Thoracic aorta (tissue), 2 donors: ENCODE data around the gene HBS1L. TPM values are rescaled to one million over a fixed set of nuclear protein-coding genes. Genes with fewer than 3 reads are reported as not detected.

ENCODE experiments used
- ATAC-seq: fragments of 150-250 bp; one replicate; pipeline ENCODE4 v1.8.0; 2017; ENCODE audit warnings: low read depth; ENCODE audit not compliant: insufficient number of reproducible peaks, low FRiP score
- DNase-seq: peaks from one replicate; pipeline ENCODE4 v3.0.0-alpha.2; 2020; ENCODE audit warnings: low spot score
- H3K27ac ChIP-seq, 2 donors: fragments of 200-600 bp; sonication (generic); 1 replicate in 1 of 2; 2 replicates in 1 of 2; pipeline ENCODE4 v1.5.1; 2016; ENCODE audit warnings: mild to moderate bottlenecking in 2 of 2, moderate library complexity in 2 of 2
- H3K27me3 ChIP-seq: fragments of 200-600 bp; sonication (generic); replicated peaks from 2 replicates; pipeline ENCODE4 v1.6.0; 2016; ENCODE audit warnings: mild to moderate bottlenecking; ENCODE audit not compliant: insufficient read depth
- H3K36me3 ChIP-seq: fragments of 200-600 bp; sonication (generic); one replicate; pipeline ENCODE4 v1.5.1; 2016
- H3K4me1 ChIP-seq, 2 donors: fragments of 200-600 bp; sonication (generic); 1 replicate in 1 of 2; 2 replicates in 1 of 2; pipeline versions ENCODE4 v1.5.1 to v1.6.0; 2016; ENCODE audit warnings: low read depth in 2 of 2, mild to moderate bottlenecking in 1 of 2; ENCODE audit not compliant: control insufficient read depth in 1 of 2
- H3K4me3 ChIP-seq: fragments of 200-600 bp; sonication (generic); 2 replicates; pipeline ENCODE4 v1.5.1; 2016; ENCODE audit warnings: mild to moderate bottlenecking
- H3K9me3 ChIP-seq: fragments of 200-600 bp; sonication (generic); 2 replicates; pipeline ENCODE4 v1.5.1; 2016
- total RNA-seq, 2 donors: library from RNA; depleted of rRNA; stranded (reverse); fragments of >200 nt; gene quantifications; one replicate each; pipeline versions ENCODE4 v1.1.0 to v1.2.3, GENCODE V29; 2016
- TF ChIP-seq, protein P1 (sequence below): fragments of 200-600 bp; sonication (generic); IDR thresholded peaks from one replicate; pipeline ENCODE4 v1.5.1; 2019; ENCODE audit warnings: antibody characterized with exemption

The HBS1L gene
- total RNA-seq, 2 donors from 2014 or later, result 42.5 to 48.5 TPM

- DNase-seq, result no peak
- no peaks in the 10 kb centered on the region for H3K4me1 ChIP-seq
- no peaks in the 10 kb centered on the region for H3K9me3 ChIP-seq
- no peaks in the 10 kb centered on the region for H3K27me3 ChIP-seq
- no peaks in the 10 kb centered on the region for H3K36me3 ChIP-seq
- H3K4me3 ChIP-seq, result no peak overlapping the region
- TF ChIP-seq, protein P1, sequence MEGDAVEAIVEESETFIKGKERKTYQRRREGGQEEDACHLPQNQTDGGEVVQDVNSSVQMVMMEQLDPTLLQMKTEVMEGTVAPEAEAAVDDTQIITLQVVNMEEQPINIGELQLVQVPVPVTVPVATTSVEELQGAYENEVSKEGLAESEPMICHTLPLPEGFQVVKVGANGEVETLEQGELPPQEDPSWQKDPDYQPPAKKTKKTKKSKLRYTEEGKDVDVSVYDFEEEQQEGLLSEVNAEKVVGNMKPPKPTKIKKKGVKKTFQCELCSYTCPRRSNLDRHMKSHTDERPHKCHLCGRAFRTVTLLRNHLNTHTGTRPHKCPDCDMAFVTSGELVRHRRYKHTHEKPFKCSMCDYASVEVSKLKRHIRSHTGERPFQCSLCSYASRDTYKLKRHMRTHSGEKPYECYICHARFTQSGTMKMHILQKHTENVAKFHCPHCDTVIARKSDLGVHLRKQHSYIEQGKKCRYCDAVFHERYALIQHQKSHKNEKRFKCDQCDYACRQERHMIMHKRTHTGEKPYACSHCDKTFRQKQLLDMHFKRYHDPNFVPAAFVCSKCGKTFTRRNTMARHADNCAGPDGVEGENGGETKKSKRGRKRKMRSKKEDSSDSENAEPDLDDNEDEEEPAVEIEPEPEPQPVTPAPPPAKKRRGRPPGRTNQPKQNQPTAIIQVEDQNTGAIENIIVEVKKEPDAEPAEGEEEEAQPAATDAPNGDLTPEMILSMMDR, result no peak
- ATAC-seq, result no peak
- H3K27ac ChIP-seq, result no peak overlapping the region
These were observed 41.9 kb upstream of the HBS1L start for GRCh38 chr6:135096403-135097130.

GRCh38 chr6:135095716-135096115 lies 41.1 kb upstream of the HBS1L start:
- H3K36me3 ChIP-seq, result no peaks in the 10 kb centered on the region
- no peaks in the 10 kb centered on the region for H3K4me1 ChIP-seq
- no peaks in the 10 kb centered on the region for H3K27me3 ChIP-seq
- no peak for DNase-seq
- H3K27ac ChIP-seq, result no peak overlapping the region
- TF ChIP-seq, protein P1, result no peak
- no peak for ATAC-seq
- H3K9me3 ChIP-seq, result no peaks in the 10 kb centered on the region
- H3K4me3 ChIP-seq, result no peak overlapping the region

DNA sequence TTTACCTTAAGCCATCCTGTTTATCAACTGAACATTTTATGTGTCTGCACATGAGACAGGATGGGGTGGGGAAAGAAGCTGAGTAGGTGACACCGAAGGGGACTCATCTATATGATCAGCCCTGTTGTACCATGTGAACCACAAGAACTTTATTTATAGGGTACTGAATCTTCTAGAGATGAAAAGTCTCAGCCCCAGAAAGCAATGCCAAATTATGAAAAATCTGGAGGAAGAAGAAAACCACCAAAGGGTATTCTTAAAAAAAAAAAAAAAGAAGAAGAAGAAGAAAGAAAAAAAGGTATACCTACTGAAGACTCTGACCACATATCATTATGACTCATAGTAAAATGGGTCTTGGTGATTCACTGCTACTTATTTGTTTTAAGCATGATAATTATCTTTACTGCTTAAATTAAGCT lies 39.8 kb upstream of the HBS1L start:
- H3K4me1 ChIP-seq, result no peaks in the 10 kb centered on the region
- ATAC-seq, result no peak
- TF ChIP-seq, protein P1, result no peak
- DNase-seq, result no peak
- H3K4me3 ChIP-seq, result no peak overlapping the region
- H3K27ac ChIP-seq, result no peak overlapping the region
- H3K27me3 ChIP-seq, result no peaks in the 10 kb centered on the region
- no peaks in the 10 kb centered on the region for H3K36me3 ChIP-seq
- H3K9me3 ChIP-seq, result no peaks in the 10 kb centered on the region

GRCh38 chr6:135093578-135093977 lies 39.0 kb upstream of the HBS1L start:
- Histone ChIP-seq H3K9me3 (no peaks in the 10 kb centered on the region), H3K27ac (no peak overlapping the region), H3K4me3 (no peak overlapping the region), H3K36me3 (no peaks in the 10 kb centered on the region), H3K4me1 (no peaks in the 10 kb centered on the region), H3K27me3 (no peaks in the 10 kb centered on the region)
- DNase-seq (no peak), ATAC-seq (no peak)
- TF ChIP-seq, protein P1, result no peak

- H3K27me3 ChIP-seq, result no peaks in the 10 kb centered on the region
- H3K27ac ChIP-seq, result no peak overlapping the region
- DNase-seq, result no peak
These were observed 38.1 kb upstream of the HBS1L start for GRCh38 chr6:135092724-135093123.

More at GRCh38 chr6:135092724-135093123, 38.1 kb upstream of the HBS1L start:
- H3K36me3 ChIP-seq, result no peaks in the 10 kb centered on the region
- H3K4me1 ChIP-seq, result no peaks in the 10 kb centered on the region
- TF ChIP-seq, protein P1, result no peak
- no peaks in the 10 kb centered on the region for H3K9me3 ChIP-seq
- no peak for ATAC-seq
- H3K4me3 ChIP-seq, result no peak overlapping the region
